Ascending aorta (tissue), 2 donors: Measurements from ENCODE around the gene SH3BGRL2. TPM values are rescaled to one million over a fixed set of nuclear protein-coding genes. Genes with fewer than 3 reads are reported as not detected.

Experiments
- DNase-seq, 2 donors: peaks; one replicate each; pipeline ENCODE4 v3.0.0-alpha.2; 2019; ENCODE audit warnings: low spot score in 2 of 2
- H3K27ac ChIP-seq, 2 donors: fragments of 200-600 bp; sonication (generic); one replicate each; pipeline ENCODE4 v1.5.1; 2016 to 2017; ENCODE audit warnings: mild to moderate bottlenecking in 1 of 2
- H3K27me3 ChIP-seq: fragments of 200-600 bp; sonication (generic); one replicate; pipeline ENCODE4 v1.5.1; 2017
- H3K36me3 ChIP-seq, 2 donors: fragments of 200-600 bp; sonication (generic); one replicate each; pipeline ENCODE4 v1.5.1; 2016
- H3K4me1 ChIP-seq, 2 donors: fragments of 200-600 bp; sonication (generic); one replicate each; pipeline ENCODE4 v1.5.1; 2016 to 2017; ENCODE audit warnings: mild to moderate bottlenecking in 1 of 2
- H3K4me3 ChIP-seq, 2 donors: fragments of 200-600 bp; sonication (generic); one replicate each; pipeline ENCODE4 v1.5.1; 2016 to 2017; ENCODE audit warnings: mild to moderate bottlenecking in 1 of 2
- H3K9me3 ChIP-seq, 2 donors: fragments of 200-600 bp; sonication (generic); one replicate each; pipeline ENCODE4 v1.5.1; 2016
- CTCF ChIP-seq, 3 experiments: fragments of 200-600 bp in 2 of 3; fragments of 450-650 bp in 1 of 3; sonication (generic) in 2 of 3; IDR thresholded peaks; one replicate each; pipeline ENCODE4 v1.5.1; 2016 to 2019; ENCODE audit warnings: antibody characterized with exemption in 3 of 3, mild to moderate bottlenecking in 1 of 3, moderate library complexity in 1 of 3
- intact Hi-C: fragments of 100-400 bp; cut with DNase I; formaldehyde crosslinking; loops from one replicate; pipeline ENCODE4 v1.15.1; 2023
- total RNA-seq: library from RNA; depleted of rRNA; stranded (reverse); fragments of >200 nt; gene quantifications from one replicate; pipeline ENCODE4 v1.1.0, GENCODE V29; 2016

The SH3BGRL2 gene
- total RNA-seq, 1 donor from 2014 or later: 73.0 TPM

GRCh38 chr6:79640146-79641111 is 9.3 kb downstream of the SH3BGRL2 start:
- intact Hi-C loops: no loop called here
- TF ChIP-seq CTCF (IDR thresholded peaks at IDR 0.05): no peak
- no peaks in the 10 kb centered on the region for H3K9me3 ChIP-seq
- H3K4me1 ChIP-seq: no peaks in the 10 kb centered on the region
- no peak overlapping the region for H3K27ac ChIP-seq
- H3K27me3 ChIP-seq: no peaks in the 10 kb centered on the region
- no peak for DNase-seq
- no peak overlapping the region for H3K4me3 ChIP-seq
- H3K36me3 ChIP-seq: no peaks in the 10 kb centered on the region

- Histone ChIP-seq H3K36me3 (no peaks in the 10 kb centered on the region), H3K4me3 (no peak overlapping the region), H3K27ac (no peak overlapping the region), H3K4me1 (no peaks in the 10 kb centered on the region), H3K27me3 (no peaks in the 10 kb centered on the region), H3K9me3 (no peaks in the 10 kb centered on the region)
- no peak for DNase-seq
- intact Hi-C loops: no loop called here
- TF ChIP-seq CTCF (IDR thresholded peaks at IDR 0.05): no peak
Measured at GRCh38 chr6:79646006-79646405, 14.9 kb downstream of the SH3BGRL2 start.

- Histone ChIP-seq H3K36me3 (no peaks in the 10 kb centered on the region), H3K4me1 (no peaks in the 10 kb centered on the region), H3K27ac (no peak overlapping the region), H3K9me3 (no peaks in the 10 kb centered on the region), H3K4me3 (no peak overlapping the region), H3K27me3 (no peaks in the 10 kb centered on the region)
- intact Hi-C loops: no loop called here
- DNase-seq: no peak
- TF ChIP-seq CTCF (IDR thresholded peaks at IDR 0.05): no peak
Measured at GRCh38 chr6:79646561-79646960, 15.4 kb downstream of the SH3BGRL2 start.

- no peaks in the 10 kb centered on the region for H3K4me1 ChIP-seq
- no peaks in the 10 kb centered on the region for H3K9me3 ChIP-seq
- no peak overlapping the region for H3K27ac ChIP-seq
- no peak overlapping the region for H3K4me3 ChIP-seq
- no peak for TF ChIP-seq CTCF (IDR thresholded peaks at IDR 0.05)
- DNase-seq: no peak
- H3K27me3 ChIP-seq: no peaks in the 10 kb centered on the region
- intact Hi-C loops: no loop called here
- H3K36me3 ChIP-seq: no peaks in the 10 kb centered on the region
Measured at GRCh38 chr6:79647741-79648140, 16.6 kb downstream of the SH3BGRL2 start.

DNA sequence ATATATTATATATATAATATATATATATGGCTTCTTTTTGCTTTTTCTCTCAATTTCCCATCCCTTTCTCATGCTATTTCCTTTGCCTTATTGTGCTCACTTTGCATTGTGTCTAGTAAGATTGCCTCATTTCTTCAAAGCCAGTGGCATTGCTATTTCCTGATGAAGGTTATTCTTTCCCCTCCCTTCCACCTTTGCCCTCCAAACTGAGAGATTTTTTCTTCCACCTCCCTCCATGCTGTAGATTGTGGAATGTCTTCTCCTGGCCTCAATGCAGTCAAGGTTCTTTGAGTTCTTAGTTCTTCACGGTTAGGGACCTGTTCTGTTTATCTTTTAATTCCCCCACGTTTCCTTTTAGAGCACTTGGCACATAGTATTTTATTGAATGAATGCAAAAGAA is 17.2 kb downstream of the SH3BGRL2 start:
- Histone ChIP-seq H3K4me3 (no peak overlapping the region), H3K27ac (no peak overlapping the region), H3K4me1 (no peaks in the 10 kb centered on the region), H3K36me3 (no peaks in the 10 kb centered on the region), H3K9me3 (no peaks in the 10 kb centered on the region), H3K27me3 (no peaks in the 10 kb centered on the region)
- intact Hi-C loops: no loop called here
- TF ChIP-seq CTCF (IDR thresholded peaks at IDR 0.05): no peak
- DNase-seq: no peak
